HG03521 (cell line): ENCODE measurements around the gene COL4A2.

ENCODE experiments used
- ATAC-seq: cut with Tn5 transposase; IDR thresholded peaks from one replicate; pipeline ENCODE4 v1.9.1; 2021; ENCODE audit warnings: mild to moderate bottlenecking, moderate library complexity; ENCODE audit not compliant: unreplicated experiment

Gene COL4A2

GRCh38 chr13:110468986-110469495, 162.0 kb downstream of the COL4A2 start:
- ATAC-seq, result no peak

- no peak for ATAC-seq
Observed at GRCh38 chr13:110469597-110469996, 162.5 kb downstream of the COL4A2 start.

DNA sequence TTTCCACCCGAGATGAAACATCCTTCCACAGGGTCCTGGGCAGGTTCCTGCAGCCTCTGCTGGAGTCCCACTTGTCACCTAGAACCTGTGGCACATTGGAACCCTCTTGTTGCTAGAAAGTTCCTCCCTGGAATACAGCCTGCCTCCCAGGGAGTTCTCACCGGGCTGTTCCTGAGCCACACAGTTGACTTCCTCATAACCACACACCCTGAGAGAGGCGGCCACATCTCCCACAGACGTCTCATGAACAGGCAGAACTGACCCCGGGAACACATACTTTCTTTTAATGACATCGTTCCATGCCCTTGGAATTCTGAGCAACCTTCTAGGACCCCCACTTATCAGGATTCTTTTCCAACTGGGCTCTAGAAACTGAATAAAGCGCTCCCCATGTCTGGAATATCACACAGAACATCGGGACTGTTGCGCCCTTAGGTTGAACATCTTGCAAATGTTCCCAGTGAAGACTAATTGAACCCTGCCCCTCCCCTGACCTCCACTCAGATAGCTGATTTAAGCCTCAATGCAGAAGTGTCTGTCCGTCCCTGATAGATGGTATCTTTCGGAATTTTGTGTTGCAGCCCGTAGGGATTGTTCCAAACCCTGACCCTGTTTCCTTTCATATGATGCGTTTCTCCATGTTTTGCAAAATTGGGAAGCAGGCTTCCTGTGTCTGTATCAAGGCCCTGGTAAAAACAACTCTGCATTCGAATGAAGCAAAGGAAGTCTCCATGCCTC, 163.4 kb downstream of the COL4A2 start:
- no peak for ATAC-seq

DNA sequence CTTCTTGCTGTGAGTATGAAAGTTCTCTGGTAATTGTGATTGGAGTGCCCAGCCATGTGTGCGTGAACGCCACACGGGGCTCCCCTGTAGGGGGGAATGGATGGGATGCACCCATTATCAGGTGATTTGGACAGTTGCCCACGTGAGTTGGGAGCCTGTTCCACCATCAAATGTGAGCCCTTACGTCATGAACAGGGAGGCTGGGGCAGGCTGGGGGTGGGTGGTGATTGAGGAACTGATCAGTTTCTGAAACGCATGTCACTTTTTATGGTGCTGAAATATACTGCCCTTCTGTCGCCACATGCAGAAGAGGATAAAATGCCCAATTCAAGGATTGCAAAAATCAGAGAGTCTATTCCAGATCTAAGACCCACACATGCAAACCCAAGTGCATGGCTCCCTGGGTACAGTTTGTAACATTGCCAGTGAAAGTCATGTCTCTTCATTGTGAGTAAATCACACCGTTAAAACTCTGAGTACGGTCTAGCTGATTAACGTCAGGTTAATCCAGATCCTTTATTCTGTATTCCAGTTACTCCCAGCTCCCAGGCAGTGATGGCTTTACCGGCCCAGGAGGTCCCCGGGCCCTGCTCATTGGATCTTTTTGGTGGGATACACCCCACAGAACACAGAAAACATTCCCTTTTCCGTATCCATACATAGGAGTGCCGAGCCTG, 164.2 kb downstream of the COL4A2 start:
- no peak for ATAC-seq

- peak; percentile 94 for ATAC-seq
Observed at GRCh38 chr13:110471833-110472162, 164.7 kb downstream of the COL4A2 start.

DNA sequence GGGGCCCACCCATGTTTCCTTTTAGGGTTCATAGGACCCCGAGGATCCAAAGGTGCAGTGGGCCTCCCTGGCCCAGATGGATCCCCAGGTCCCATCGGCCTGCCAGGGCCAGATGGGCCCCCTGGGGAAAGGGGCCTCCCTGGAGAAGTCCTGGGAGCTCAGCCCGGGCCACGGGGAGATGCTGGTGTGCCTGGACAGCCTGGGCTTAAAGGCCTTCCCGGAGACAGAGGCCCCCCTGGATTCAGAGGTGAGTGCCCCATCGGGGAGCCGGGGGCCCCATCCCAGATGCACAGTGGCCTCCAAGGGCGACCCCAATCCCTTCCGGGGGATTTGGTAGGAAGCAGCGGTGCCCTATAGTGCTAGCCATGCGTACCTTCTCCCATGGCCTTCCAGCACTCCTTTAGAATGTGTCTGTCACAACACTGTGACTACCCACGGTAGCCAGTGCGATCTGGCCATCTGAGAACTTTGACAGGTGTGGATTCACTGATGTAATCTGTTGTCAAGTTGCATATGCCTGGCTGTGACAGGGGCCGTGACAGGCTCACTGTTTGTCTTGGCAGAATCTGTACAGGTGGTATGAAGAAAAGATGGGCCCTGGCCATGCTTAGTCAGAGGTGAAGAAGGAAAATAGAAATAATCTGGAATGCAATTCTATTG, 165.9 kb downstream of the COL4A2 start:
- ATAC-seq, result no peak

DNA sequence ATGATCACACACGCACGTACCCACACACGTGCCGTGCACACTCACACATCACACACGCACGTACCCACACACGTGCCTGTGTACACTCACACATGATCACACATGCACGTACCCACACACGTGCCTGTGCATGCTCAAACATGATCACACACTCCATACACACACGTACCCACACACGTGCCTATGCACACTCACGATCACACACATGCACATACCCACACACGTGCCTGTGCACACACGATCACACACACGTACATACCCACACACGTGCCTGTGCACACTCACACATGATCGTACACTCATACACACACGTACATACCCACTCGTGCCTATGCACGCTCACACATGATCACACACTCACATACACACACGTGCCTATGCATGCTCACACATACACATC, 167.6 kb downstream of the COL4A2 start:
- ATAC-seq, result no peak

- no peak for ATAC-seq
Observed at GRCh38 chr13:110475117-110475516, 168.0 kb downstream of the COL4A2 start.

GRCh38 chr13:110475550-110476219, 168.6 kb downstream of the COL4A2 start:
- peak; percentile 56 for ATAC-seq

DNA sequence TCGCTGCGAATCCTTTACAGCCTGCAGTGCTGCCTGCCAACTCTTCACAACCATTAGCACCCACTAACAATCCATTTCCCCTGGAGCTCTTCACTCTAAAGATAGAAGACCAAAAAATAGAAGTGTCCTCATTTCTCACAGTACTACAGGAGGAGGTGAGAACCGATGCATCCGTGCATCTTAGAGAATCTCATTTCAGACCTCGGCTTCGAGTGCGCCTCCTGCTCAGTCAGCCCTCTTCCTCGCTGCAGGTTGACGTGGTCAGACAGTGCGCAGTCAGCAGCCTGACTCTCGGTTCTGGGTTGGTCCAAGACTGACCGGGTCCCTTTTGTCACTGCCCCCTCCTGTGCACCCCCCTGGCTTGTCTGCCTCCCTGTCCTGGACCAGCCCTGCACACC, 169.1 kb downstream of the COL4A2 start:
- no peak for ATAC-seq

DNA sequence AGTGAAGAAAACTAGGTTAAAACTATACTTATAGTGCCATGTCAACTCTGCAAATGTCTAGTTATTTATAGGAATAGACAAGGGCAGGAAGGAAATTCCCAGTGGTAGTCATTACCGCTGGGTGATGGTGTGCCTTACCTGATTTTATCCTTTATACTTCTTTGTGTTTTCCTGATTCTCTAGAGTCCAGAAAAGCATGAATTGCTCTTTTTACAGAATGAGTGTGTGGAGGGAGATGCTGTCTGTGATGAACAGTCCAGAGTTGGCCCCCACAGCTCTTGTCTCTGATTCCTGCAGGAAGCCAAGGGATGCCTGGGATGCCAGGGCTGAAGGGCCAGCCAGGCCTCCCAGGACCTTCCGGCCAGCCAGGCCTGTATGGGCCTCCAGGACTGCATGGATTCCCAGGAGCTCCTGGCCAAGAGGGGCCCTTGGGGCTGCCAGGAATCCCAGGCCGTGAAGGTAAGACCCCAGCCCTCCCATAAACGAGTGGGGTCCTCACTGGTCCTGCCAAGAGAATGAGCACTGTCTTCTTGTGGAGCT, 170.7 kb downstream of the COL4A2 start:
- ATAC-seq, result no peak

DNA sequence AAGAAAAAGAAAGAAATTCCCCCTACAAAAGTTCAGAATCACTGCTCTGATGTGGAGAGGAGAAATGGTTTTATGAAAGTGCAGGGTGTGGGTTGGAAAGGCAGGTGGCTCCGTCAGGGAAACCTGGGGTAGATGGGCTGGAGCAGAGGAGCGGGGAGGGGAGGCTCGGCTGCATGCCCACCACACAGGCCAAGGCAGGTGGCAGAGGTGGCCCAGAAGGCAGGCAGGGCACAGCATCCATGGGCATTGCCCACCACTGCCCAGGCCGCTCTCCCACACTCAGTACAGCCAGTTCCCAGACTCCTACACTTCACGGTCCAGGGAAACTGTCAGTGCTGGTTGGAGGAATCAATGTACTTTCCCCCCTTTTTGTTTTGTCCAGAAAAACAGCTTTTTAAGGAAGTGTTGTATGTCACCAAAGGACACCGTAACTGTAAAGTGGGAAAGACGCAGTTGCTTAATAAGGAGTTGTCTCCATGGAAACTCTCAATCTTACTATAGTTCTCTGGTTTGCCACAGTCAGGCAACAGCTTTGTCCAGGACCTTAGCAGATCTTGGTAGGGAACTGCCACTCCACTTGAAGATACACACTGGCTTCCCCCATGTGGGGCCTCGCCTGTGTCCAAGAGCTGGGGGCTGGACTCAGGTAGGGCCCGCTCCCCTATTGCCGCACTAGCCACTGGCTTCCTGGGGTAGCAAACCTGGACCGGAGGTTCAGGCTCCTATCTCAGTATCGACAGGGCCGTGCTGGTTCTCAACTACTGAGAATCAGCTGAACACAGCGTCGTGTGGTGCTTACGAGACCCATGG, 171.5 kb downstream of the COL4A2 start:
- no peak for ATAC-seq

- ATAC-seq, result no peak
Observed at GRCh38 chr13:110479215-110479545, 172.1 kb downstream of the COL4A2 start.

DNA sequence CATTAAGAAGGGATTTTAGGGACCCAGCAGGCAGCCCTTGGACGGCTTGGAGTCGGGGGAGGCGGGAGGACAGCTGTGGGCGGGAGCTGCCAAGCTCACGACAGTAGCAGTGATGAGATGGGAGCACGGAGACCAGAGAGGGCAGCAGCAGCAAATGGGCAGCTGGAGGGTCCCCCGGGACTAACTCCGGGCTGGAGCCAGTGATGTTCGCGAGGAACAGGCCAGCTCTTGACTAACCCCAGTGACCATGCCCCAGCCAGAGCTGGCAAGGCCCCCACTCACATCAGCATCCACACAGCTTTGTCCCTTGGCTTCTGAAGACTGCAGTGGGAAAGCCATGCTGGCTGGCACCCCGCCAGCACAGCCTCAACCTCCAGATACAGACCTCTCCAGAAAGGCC, 172.6 kb downstream of the COL4A2 start:
- no peak for ATAC-seq

DNA sequence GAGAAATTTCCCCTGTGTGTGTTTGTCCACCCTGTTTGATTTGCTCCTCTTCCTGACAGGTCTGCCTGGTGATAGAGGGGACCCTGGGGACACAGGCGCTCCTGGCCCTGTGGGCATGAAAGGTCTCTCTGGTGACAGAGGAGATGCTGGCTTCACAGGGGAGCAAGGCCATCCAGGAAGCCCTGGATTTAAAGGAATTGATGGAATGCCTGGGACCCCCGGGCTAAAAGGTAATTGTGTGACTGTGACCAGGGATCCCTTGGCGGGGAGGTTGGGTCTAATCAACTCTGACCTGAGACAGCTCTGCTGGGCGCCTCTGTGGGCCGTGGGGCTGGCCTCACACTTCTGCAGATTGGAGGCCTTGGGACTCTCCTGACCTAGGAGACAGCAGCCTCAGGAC, 173.1 kb downstream of the COL4A2 start:
- ATAC-seq, result no peak

- ATAC-seq, result no peak
Observed at GRCh38 chr13:110483386-110483968, 176.4 kb downstream of the COL4A2 start.

GRCh38 chr13:110484290-110485048, 177.4 kb downstream of the COL4A2 start:
- ATAC-seq, result no peak

DNA sequence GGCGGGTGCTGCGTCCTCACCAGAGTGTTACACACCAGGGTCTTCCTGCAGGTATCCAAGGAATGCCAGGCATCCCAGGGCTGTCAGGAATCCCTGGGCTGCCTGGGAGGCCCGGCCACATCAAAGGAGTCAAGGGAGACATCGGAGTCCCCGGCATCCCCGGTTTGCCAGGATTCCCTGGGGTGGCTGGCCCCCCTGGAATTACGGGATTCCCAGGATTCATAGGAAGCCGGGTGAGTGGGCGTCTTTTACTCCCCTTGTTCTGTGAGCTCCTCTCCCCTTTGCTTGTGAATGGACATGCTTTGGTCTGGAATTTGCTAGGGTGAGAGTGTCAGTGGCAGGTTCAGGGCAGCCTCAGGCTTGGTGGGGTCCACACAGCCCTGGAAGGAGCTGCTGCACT, 178.5 kb downstream of the COL4A2 start:
- no peak for ATAC-seq

GRCh38 chr13:110486061-110486715, 179.1 kb downstream of the COL4A2 start:
- no peak for ATAC-seq
